HG03521 (cell line): ENCODE measurements around the gene EPS8L3.
"Not testable (repeated sequence)": the region's sequence is repeated elsewhere in the genome, so short reads cannot be mapped to it uniquely, and the experiment has no call there.

Experiments
- ATAC-seq: cut with Tn5 transposase; IDR thresholded peaks from one replicate; pipeline ENCODE4 v1.9.1; 2021; ENCODE audit warnings: mild to moderate bottlenecking, moderate library complexity; ENCODE audit not compliant: unreplicated experiment

The EPS8L3 gene

DNA sequence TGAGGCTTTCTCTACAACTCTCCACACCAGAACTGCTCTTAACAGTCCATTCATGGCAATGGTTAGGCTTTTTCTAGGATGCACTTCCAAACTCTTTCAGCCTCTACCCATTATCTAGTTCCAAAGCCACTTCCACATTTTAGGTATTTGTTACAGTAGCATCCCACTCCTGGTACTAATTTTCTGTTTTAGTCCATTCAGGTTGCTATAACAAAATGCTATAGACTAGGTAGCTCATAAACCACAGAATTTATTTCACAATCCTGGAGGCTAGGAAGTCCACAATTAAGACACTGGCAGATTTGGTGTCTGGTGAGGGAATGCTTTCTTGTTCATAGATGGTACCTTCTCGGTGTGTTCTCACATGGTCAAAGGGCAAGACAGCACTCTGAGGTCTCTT is 17.3 kb upstream of the EPS8L3 start:
- ATAC-seq: no peak

DNA sequence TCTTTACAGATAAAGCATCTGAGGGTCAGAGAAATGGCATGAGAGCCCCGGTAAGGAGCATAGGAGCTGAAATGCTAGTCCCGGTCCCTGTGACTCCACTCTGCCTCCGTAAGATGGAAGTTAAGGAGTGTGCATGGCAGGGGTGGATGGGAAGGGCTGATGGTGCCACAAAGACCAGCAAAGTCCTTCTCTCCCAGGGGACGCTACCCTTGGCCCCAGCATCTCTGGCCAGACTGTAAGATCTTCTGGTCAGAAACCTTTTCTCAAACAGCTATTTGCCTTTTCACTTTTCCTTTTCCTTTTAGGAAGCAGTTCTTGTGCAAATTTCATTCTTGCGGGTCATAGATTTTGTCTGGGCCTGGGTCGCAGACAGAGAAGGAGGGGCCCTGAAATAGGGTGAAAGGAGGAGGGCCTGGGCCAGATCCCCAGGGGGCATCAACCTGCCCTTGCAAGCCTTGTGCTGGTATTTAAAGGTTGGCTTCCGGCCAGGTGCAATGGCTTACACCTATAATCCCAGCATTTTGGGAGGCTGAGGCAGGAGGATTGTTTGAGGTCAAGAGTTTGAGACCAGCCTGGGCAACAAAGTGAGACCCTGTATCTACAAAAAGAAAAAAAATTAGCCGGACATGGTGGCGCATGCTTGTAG is 14.4 kb upstream of the EPS8L3 start:
- no peak for ATAC-seq

DNA sequence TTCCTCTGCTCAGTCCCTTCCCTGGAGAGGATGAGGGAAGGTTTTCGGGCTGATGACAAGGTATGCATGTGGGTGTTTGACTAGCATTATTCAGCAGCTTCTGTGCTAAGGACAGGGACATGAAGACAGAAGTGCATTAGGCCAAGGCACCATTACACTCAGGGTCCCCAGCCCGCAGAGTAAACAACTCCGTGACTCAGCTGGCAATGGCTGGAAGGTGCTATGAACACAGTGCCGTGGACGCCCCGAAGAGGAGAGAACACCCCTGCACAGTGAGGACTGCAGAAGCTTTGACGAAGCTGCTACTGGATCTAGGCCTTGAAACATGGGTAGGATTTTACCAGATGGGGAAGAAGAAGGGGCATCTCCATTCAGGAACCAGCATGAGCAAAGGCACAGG is 13.7 kb upstream of the EPS8L3 start:
- ATAC-seq: no peak

GRCh38 chr1:109776911-109777310 is 13.2 kb upstream of the EPS8L3 start:
- ATAC-seq: no peak

GRCh38 chr1:109776206-109776835 is 12.6 kb upstream of the EPS8L3 start:
- ATAC-seq: no peak

DNA sequence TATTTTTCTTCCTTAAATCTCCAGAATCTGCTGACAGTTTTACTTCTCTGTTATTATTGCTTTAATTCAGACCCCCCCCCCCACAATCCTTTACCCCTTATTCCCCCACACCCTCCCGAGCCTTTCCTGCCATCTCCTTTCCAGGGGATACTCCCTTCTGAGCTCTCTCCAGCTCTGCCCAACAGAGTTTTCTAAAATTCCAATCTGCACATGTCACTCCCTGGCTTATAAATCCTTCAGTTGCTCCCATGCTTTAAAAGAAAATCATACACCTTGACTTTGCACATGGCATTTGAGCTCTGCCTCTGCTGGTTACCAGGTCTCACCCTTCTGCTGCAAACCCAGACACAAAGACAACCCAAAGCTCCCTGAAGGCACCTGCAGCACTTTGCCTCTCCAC is 11.7 kb upstream of the EPS8L3 start:
- no peak for ATAC-seq

DNA sequence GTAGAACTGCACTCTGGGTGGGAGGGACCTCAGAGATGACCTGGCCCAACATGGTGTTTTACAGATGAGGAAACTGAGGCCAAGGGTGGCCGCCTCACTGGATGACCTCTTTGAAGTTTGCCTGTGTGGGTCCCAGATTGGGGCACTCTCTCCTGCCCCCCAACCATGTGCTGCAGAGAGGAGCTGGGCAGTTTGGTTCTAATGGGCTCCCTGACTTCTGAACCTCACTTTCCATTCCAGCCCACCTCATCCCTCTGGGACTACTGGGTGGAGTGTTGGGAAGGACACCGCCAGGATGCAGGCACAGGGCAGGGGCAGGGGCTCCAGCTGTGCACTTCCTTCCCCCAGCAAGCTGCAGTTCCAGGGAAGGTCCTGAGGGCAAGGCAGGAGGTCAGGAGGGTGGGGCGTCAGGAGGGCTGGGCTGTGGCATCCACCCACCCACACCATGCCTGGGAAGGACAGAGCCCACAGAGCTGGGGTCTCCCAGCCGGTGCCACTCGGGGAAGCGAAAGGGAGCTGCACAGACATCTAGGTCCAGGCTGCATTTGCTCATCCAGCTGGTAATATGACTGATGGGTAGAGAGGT is 10.3 kb upstream of the EPS8L3 start:
- no peak for ATAC-seq

- no peak for ATAC-seq
Measured at GRCh38 chr1:109773203-109773899, 9.6 kb upstream of the EPS8L3 start.

DNA sequence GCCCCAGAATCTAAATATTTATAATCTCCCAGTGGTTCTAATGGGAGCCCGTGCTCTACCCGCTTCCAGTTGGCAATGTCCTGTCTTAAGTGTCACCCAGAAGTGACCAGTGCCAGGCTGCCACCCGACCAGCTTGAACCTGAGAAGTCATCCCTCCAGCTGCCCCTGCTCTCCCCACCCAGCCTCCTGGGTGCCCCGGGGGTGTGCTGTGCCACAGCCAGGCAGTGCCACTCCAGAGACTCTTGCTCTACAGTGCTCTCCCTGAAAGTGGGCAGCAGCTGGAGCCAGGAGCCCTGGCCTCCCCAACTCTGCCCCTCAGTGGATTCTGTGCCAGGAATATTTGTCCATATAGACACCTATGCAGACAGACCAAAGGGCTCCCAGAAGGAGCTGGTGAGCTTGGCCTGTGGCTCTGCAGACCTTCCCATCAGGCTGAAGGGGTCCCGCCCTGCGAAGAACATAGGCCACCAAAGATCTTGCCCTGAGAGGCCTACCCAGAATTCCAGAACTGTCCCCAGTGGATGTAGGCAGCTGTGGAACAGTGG is 9.0 kb upstream of the EPS8L3 start:
- no peak for ATAC-seq

DNA sequence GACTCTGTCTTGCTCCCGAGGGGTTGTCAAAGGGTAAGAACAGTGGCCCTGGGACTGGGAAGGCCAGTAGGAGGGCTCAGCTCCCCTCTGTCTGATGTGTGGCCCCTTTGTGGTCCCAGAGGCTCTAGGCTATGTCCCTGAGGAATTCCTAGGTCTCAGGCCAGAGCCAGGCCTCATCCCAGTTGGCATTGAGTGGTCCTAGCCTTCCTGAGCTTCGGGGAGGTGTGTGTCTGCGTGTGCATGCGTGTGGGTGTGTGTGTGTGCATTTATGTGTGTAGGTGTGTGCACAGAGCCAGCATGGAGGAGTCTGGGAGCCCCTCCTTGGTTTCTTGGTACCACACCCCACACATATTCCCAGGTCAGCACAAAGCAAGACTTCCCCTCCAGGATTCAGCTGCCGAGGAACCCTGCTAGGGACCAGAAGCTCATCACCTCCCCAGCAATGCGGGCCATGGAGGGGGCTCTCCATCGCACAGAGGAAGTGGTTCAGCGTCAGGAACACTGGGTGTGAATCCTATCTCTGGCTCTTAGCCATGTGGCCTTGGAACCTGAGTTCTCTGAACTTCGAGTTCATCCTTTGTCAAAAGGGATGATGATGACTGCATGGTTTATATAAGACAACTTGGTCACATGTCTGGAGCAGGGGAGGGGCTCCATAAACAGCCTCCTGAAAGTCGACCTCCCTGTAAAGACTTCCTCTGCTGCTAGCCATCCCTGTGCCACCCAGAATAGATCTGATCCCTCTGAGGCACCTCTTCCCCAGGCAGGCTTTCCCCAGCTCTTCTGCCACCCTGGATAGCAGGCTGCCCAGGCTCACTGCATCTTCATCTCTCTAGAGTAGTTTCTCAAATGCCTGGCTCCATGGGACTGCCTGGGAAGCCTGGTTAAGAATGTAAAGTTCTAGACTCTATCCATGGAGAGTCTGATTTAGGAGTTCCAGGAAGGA is 8.3 kb upstream of the EPS8L3 start:
- ATAC-seq: no peak

DNA sequence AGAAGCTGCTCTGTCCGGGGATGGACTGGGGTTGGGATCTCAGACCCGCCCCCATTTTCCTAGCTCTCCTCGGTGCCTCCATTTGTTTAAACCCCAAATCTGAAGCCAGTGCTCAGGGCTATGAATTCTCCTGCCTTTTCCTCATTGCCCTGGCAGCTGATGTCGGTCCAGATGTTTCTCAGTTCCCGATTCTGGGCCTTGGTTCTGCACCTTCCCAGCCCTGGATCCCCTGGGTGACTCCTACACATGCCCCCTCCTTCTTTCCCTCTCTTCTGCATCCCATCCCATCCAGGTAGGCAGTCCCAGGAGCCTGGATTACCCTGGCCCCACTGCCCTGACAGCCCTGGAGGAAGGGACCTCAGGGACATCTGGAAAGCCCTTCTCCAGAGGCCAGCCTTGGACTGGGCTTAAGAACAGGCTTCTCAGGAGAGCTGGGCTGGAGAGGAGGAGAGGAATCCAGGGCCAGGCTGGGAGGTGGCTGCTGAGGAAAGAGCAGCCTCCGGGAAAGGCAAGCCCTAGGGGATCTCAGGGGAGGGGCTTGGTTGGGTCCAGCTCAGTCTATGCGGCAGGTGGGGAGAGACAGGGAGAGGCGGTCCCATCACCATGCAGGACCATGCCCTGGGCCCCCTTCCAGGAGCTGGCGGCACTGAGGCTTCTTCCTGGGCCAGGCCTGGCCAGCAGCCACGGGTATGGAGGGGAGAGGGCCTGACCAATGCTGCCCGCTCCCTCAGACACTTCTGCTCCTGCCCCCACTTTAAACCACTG is 6.8 kb upstream of the EPS8L3 start:
- ATAC-seq: no peak

GRCh38 chr1:109769330-109770078 is 5.8 kb upstream of the EPS8L3 start:
- no peak for ATAC-seq

- ATAC-seq: no peak
Measured at GRCh38 chr1:109768820-109769219, 5.1 kb upstream of the EPS8L3 start.

DNA sequence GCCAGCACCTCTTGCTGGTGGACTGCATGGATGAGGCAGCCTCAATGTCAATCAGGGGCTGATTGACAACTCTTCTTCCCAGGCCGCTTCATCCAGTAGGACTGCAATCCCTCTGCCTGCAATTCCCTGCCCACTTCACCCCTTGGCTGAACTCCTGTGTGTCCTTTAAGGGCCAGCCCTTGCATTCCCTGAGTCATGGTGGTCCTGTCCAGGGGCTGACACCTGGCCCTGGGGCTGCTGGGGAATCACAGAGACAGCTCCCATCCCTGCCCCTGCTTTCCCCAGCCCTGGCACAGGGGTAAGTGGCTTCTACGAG is 4.6 kb upstream of the EPS8L3 start:
- ATAC-seq: no peak

- ATAC-seq: no peak
Measured at GRCh38 chr1:109767637-109768334, 4.1 kb upstream of the EPS8L3 start.

DNA sequence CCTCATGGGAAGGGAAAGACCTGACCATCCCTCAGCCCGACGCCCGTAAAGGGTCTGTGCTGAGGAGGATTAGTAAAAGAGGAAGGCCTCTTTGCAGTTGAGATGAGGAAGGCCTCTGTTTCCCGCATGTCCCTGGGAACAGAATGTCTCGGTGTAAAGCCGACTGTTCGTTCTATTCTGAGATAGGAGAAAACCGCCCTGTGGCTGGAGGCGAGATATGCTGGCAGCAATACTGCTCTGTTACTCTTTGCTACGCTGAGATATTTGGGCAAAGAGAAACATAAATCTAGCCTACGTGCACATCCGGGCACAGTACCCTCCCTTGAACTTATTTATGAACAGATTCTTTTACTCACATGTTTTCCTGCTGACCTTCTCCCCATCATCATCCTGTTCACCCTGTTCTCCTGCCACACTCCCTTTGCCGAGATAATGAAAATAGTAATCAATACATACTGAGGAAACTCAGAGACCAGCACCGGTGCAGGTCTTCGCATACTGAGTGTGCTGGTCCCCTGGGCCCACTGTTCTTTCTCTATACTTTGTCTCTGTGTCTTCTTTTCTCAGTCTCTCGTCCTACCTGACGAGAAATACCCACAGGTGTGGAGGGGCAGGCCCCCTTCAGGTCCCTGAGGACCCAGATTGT is 3.4 kb upstream of the EPS8L3 start:
- ATAC-seq: not testable (repeated sequence)

- ATAC-seq: no peak
Measured at GRCh38 chr1:109765896-109766615, 2.3 kb upstream of the EPS8L3 start.

- ATAC-seq: no peak
Measured at GRCh38 chr1:109765483-109765815, 1.7 kb upstream of the EPS8L3 start.
